ENCODE results near the gene SLC25A42. TPM values are rescaled to one million over a fixed set of nuclear protein-coding genes. Genes with fewer than 3 reads are reported as not detected.
"Not testable (repeated sequence)": the region's sequence is repeated elsewhere in the genome, so short reads cannot be mapped to it uniquely, and the experiment has no call there.

SLC25A42 gene
- polyA plus RNA-seq, 2 of the 4 experiments (the other 2 are of a cell fraction), result 0.92 to 1.3 TPM

- H3K27ac ChIP-seq, result no peak overlapping the region
- FAIRE-seq (no peak), ATAC-seq (no peak), DNase-seq (ENCODE audit: low read depth in 1 of 2, low spot score in 1 of 2) (no peak)
- ChIA-PET POLR2A (no interaction called here), CTCF (interaction anchor here (0.5 to 2.8 kb wide), 11 partner anchors 8 to 343 kb away, joined by 3 to 21 read pairs (median 4); no protein-coding TSS in a partner anchor)
- H3K4me2 ChIP-seq, result no peak overlapping the region
- TF ChIP-seq CBX2 (IDR thresholded peaks at IDR 0.05; ENCODE audit: borderline replicate concordance, low read depth), result no peak
- TF ChIP-seq POLR2AphosphoS2 (conservative IDR thresholded peaks at IDR 0.05; ENCODE audit: low read length), result no peak
- no peak for TF ChIP-seq TP53 (CRISPR knock-in tag; IDR thresholded peaks at IDR 0.05)
- no peak for TF ChIP-seq NPAS2 (CRISPR knock-in tag; IDR thresholded peaks at IDR 0.05; ENCODE audit: borderline replicate concordance)
- no peak for TF ChIP-seq GATA3 (IDR thresholded peaks at IDR 0.05; ENCODE audit: borderline replicate concordance)
- TF ChIP-seq FOXS1 (CRISPR knock-in tag; IDR thresholded peaks at IDR 0.05), result no peak
- TF ChIP-seq, protein P1, sequence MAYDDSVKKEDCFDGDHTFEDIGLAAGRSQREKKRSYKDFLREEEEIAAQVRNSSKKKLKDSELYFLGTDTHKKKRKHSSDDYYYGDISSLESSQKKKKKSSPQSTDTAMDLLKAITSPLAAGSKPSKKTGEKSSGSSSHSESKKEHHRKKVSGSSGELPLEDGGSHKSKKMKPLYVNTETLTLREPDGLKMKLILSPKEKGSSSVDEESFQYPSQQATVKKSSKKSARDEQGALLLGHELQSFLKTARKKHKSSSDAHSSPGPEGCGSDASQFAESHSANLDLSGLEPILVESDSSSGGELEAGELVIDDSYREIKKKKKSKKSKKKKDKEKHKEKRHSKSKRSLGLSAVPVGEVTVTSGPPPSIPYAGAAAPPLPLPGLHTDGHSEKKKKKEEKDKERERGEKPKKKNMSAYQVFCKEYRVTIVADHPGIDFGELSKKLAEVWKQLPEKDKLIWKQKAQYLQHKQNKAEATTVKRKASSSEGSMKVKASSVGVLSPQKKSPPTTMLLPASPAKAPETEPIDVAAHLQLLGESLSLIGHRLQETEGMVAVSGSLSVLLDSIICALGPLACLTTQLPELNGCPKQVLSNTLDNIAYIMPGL (CRISPR knock-in tag; IDR thresholded peaks at IDR 0.05; ENCODE audit: borderline replicate concordance), result no peak
- no peak for TF ChIP-seq TFCP2L1 (CRISPR knock-in tag; IDR thresholded peaks at IDR 0.05)
- no peak for TF ChIP-seq RCOR1 (IDR thresholded peaks at IDR 0.05; ENCODE audit: low read depth, low read length)
- no peak for TF ChIP-seq REST (IDR thresholded peaks at IDR 0.05)
- TF ChIP-seq CHD4 (IDR thresholded peaks at IDR 0.05; ENCODE audit: borderline replicate concordance), result no peak
- TF ChIP-seq RNF2 (IDR thresholded peaks at IDR 0.05; ENCODE audit: borderline replicate concordance, low read depth), result no peak
- TF ChIP-seq, protein P2, sequence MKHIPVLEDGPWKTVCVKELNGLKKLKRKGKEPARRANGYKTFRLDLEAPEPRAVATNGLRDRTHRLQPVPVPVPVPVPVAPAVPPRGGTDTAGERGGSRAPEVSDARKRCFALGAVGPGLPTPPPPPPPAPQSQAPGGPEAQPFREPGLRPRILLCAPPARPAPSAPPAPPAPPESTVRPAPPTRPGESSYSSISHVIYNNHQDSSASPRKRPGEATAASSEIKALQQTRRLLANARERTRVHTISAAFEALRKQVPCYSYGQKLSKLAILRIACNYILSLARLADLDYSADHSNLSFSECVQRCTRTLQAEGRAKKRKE (CRISPR knock-in tag; IDR thresholded peaks at IDR 0.05; ENCODE audit: low read depth), result no peak
- no peak for TF ChIP-seq RARB (CRISPR knock-in tag; IDR thresholded peaks at IDR 0.05)
- no peaks in the 10 kb centered on the region for H3K9me3 ChIP-seq
- no peaks in the 10 kb centered on the region for H3K4me1 ChIP-seq
- WGBS (ENCODE audit: missing lambda C conversion rate), result 78% methylated on average over 5 of the region's 5 CpGs
- no peak overlapping the region for H3K4me3 ChIP-seq
Observed at GRCh38 chr19:19147344-19147743, 83.5 kb downstream of the SLC25A42 start.

- 93% methylated on average over 8 of the region's 8 CpGs for WGBS (ENCODE audit: missing lambda C conversion rate)
Observed at GRCh38 chr19:19148504-19148903, 84.7 kb downstream of the SLC25A42 start.

GRCh38 chr19:19149435-19149834 lies 85.6 kb downstream of the SLC25A42 start:
- no peak for FAIRE-seq
- CTCF ChIA-PET, result interaction anchor here (1.8 kb wide), 1 partner anchor 25 kb away, joined by 7 read pairs; no protein-coding TSS in a partner anchor
- H3K4me1 ChIP-seq, result no peaks in the 10 kb centered on the region
- TF ChIP-seq RNF2 (IDR thresholded peaks at IDR 0.05; ENCODE audit: borderline replicate concordance, low read depth) (no peak), CHD4 (IDR thresholded peaks at IDR 0.05; ENCODE audit: borderline replicate concordance) (no peak), MYC (IDR thresholded peaks at IDR 0.05; ENCODE audit: borderline replicate concordance, low read length) (no peak), EP300 (IDR thresholded peaks at IDR 0.05) (no peak), BCL3 (IDR thresholded peaks at IDR 0.05) (no peak), POLR2A (IDR thresholded peaks at IDR 0.05; ENCODE audit: low read length) (no peak), PBX3 (IDR thresholded peaks at IDR 0.05) (no peak), MAX (IDR thresholded peaks at IDR 0.05) (no peak), ZFP36 (IDR thresholded peaks at IDR 0.05; ENCODE audit: borderline replicate concordance, partially characterized antibody) (no peak), EHMT2 (IDR thresholded peaks at IDR 0.05; ENCODE audit: low read depth) (no peak), NR3C1 (IDR thresholded peaks at IDR 0.05) (no peak), CHD2 (IDR thresholded peaks at IDR 0.05; ENCODE audit: low read length, partially characterized antibody) (no peak)
- TF ChIP-seq, protein P3, sequence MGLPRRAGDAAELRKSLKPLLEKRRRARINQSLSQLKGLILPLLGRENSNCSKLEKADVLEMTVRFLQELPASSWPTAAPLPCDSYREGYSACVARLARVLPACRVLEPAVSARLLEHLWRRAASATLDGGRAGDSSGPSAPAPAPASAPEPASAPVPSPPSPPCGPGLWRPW (IDR thresholded peaks at IDR 0.05), result no peak

More at GRCh38 chr19:19148504-19148903, 84.7 kb downstream of the SLC25A42 start:
- H3K4me2 ChIP-seq; H3K9me3 ChIP-seq; ATAC-seq; FAIRE-seq; POLR2A ChIA-PET; H3K27ac ChIP-seq; H3K4me3 ChIP-seq; DNase-seq (ENCODE audit: low read depth in 1 of 2, low spot score in 1 of 2); H3K4me1 ChIP-seq: not testable (repeated sequence)
- peak; percentile 74 for TF ChIP-seq ZC3H11A (IDR thresholded peaks at IDR 0.05)
- CTCF ChIA-PET, result interaction anchor here (1.4 to 2.3 kb wide), 4 partner anchors 9 to 342 kb away, joined by 4 to 11 read pairs (median 8); no protein-coding TSS in a partner anchor

More at GRCh38 chr19:19149435-19149834, 85.6 kb downstream of the SLC25A42 start:
- DNase-seq (ENCODE audit: low read depth in 1 of 2, low spot score in 1 of 2) (no peak), ATAC-seq (no peak)
- no peaks in the 10 kb centered on the region for H3K9me3 ChIP-seq
- H3K27ac ChIP-seq, result no peak overlapping the region
- H3K4me2 ChIP-seq, result no peak overlapping the region
- POLR2A ChIA-PET, result no interaction called here
- H3K4me3 ChIP-seq, result no peak overlapping the region
- 58% methylated on average over 2 of the region's 2 CpGs for WGBS (ENCODE audit: missing lambda C conversion rate)
